Lower leg skin (tissue), 3 donors: ENCODE results near the gene GABBR2.

Experiments used
- CTCF ChIP-seq, 3 donors: fragments of 450-650 bp; IDR thresholded peaks; one replicate each; pipeline ENCODE4 v1.5.1; 2016; ENCODE audit warnings: antibody characterized with exemption in 3 of 3, mild to moderate bottlenecking in 3 of 3, moderate library complexity in 2 of 3
- POLR2A ChIP-seq, 2 donors: fragments of 450-650 bp; IDR thresholded peaks; one replicate each; pipeline ENCODE4 v1.6.1; 2016 to 2017; ENCODE audit warnings: antibody characterized with exemption in 2 of 2, mild to moderate bottlenecking in 1 of 2, moderate library complexity in 1 of 2

- TF ChIP-seq CTCF (IDR thresholded peaks at IDR 0.05) (no peak), POLR2A (IDR thresholded peaks at IDR 0.05) (no peak)
Measured at GRCh38 chr9:98615633-98616032, 93.1 kb downstream of the GABBR2 start.
